ENCODE measurements around the gene TWNK.

Gene TWNK

GRCh38 chr10:101041252-101041761 lies 54.0 kb downstream of the TWNK start:
- DNase-seq (ENCODE audit: insufficient read length, low spot score), result no peak
- peak; percentile 69 for FAIRE-seq
- TF ChIP-seq POLR2AphosphoS5 (IDR thresholded peaks at IDR 0.05; ENCODE audit: low read depth, low read length) (no peak), POU2F2 (IDR thresholded peaks at IDR 0.05; ENCODE audit: low read depth, low read length) (no peak), POLR2A (IDR thresholded peaks at IDR 0.05; ENCODE audit: low read depth, low read length) (no peak), TAF1 (IDR thresholded peaks at IDR 0.05; ENCODE audit: low read depth, low read length) (no peak), SPI1 (IDR thresholded peaks at IDR 0.05; ENCODE audit: low read depth, low read length) (no peak), PAX5 (IDR thresholded peaks at IDR 0.05; ENCODE audit: insufficient read depth, low read length, severe bottlenecking) (no peak)

DNA sequence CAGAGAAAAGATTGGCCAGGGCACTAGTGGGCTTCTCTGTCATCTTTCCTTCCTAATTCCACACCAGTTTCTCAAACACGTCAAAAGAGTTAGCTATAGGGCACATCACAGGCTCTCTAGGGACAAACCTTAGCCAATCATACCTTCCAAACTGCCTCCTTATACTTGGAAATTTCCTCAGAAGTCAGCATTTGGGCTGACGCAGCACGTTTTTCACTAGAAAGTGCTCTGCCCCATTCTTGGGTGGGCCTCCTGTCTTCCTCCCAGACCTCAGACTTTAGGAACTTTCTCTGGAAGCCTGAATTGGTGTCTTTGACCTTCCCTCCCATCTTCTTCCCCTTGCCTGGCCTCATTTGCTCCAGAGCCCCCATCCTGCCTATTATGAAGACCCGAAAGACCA lies 54.8 kb downstream of the TWNK start:
- DNase-seq (ENCODE audit: insufficient read length, low spot score) (no peak), FAIRE-seq (no peak)
- TF ChIP-seq TAF1 (IDR thresholded peaks at IDR 0.05; ENCODE audit: low read depth, low read length) (no peak), PAX5 (IDR thresholded peaks at IDR 0.05; ENCODE audit: insufficient read depth, low read length, severe bottlenecking) (no peak), POLR2AphosphoS5 (IDR thresholded peaks at IDR 0.05; ENCODE audit: low read depth, low read length) (no peak), SPI1 (IDR thresholded peaks at IDR 0.05; ENCODE audit: low read depth, low read length) (no peak), POU2F2 (IDR thresholded peaks at IDR 0.05; ENCODE audit: low read depth, low read length) (no peak), POLR2A (IDR thresholded peaks at IDR 0.05; ENCODE audit: low read depth, low read length) (no peak)

DNA sequence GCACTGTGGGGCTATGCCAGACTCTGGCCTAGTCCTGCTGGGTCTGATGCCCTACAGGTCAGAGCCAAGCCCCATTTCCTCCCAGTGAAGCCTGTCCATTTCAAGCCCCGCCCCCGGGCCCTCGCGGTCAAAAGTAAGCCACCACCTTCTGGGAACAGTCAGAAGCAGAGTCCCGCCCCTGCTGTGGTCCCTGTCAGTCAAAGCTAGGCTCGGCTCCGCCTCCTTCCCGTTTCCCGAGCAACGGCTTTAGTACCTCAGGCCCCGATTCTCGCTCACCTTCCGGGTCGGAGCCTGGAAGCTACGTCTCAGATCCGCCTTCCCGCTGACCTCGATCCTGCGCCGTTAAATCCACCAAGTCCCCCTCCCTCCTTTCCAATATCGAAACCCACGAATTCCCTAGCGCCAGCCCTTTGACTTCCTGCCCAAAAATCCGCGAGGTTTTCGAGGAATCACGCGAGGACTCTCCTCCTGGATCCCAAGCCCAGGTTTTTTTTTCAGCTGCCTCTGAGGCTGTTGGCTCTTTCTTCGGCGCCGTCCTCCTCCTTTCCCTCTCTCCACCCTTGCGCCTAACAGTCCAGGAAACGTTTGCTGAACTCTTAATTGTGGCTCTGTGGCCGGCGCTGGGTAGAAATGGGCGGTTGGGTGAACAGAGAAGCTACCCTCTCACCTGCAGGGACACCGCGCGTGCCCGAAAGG lies 55.5 kb downstream of the TWNK start:
- TF ChIP-seq POLR2A (IDR thresholded peaks at IDR 0.05; ENCODE audit: low read depth, low read length), result peak; percentile 66; the same call in 1 of the 2 replicates
- TF ChIP-seq POU2F2 (IDR thresholded peaks at IDR 0.05; ENCODE audit: low read depth, low read length), result no peak
- 0 out of 2 replicates have a peak, but pooled peaks have one; percentile 46 for TF ChIP-seq POLR2AphosphoS5 (IDR thresholded peaks at IDR 0.05; ENCODE audit: low read depth, low read length)
- peak; percentile 45 for TF ChIP-seq TAF1 (IDR thresholded peaks at IDR 0.05; ENCODE audit: low read depth, low read length)
- DNase-seq (ENCODE audit: insufficient read length, low spot score) (peak; percentile 84), FAIRE-seq (peak; percentile 88)

DNA sequence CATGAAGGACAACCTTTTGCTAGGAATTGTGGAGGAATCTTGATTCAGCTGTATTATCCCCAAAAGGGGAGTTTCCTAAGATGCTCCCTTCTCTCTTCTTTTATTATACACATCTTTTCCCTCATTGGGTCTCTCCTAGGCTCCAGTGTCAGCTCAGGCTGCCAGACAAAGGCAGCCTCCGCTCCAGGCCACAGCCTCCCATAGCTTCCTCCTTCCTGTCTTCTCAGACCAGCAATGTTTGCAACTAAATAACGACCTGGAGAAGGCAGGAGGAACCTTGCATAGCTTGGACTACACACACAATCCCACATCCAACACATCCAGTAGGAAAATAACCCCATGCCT lies 56.0 kb downstream of the TWNK start:
- TF ChIP-seq SPI1 (IDR thresholded peaks at IDR 0.05; ENCODE audit: low read depth, low read length), result no peak
- no peak for TF ChIP-seq TAF1 (IDR thresholded peaks at IDR 0.05; ENCODE audit: low read depth, low read length)
- TF ChIP-seq POLR2AphosphoS5 (IDR thresholded peaks at IDR 0.05; ENCODE audit: low read depth, low read length), result no peak
- TF ChIP-seq PAX5 (IDR thresholded peaks at IDR 0.05; ENCODE audit: insufficient read depth, low read length, severe bottlenecking), result no peak
- no peak for TF ChIP-seq POLR2A (IDR thresholded peaks at IDR 0.05; ENCODE audit: low read depth, low read length)
- TF ChIP-seq POU2F2 (IDR thresholded peaks at IDR 0.05; ENCODE audit: low read depth, low read length), result no peak
- FAIRE-seq, result no peak
- DNase-seq (ENCODE audit: insufficient read length, low spot score), result no peak

Data from GM12891 (cell line).